Loucy (cell line): Measurements from ENCODE around the gene ADIPOR2.

Experiments used
- H2AFZ ChIP-seq: fragments of 200-600 bp; sonication (generic); 2 replicates; pipeline ENCODE4 v1.6.0; 2016; ENCODE audit warnings: antibody characterized with exemption, mild to moderate bottlenecking, low read length, moderate library complexity
- H3F3A ChIP-seq: fragments of 200-600 bp; 2 replicates; pipeline ENCODE4 v1.6.0; 2016; ENCODE audit warnings: antibody characterized with exemption, low read depth, mild to moderate bottlenecking
- H3K27me3 ChIP-seq: fragments of 200-600 bp; sonication (generic); 2 replicates; pipeline ENCODE4 v1.6.1; 2014; ENCODE audit warnings: low read length, mild to moderate bottlenecking; ENCODE audit not compliant: insufficient read depth, poor library complexity, severe bottlenecking
- H3K36me3 ChIP-seq: fragments of 200-600 bp; sonication (generic); 2 replicates; pipeline ENCODE4 v1.6.1; 2016; ENCODE audit warnings: low read length; ENCODE audit not compliant: insufficient read depth
- H3K4me1 ChIP-seq: fragments of 200-600 bp; sonication (generic); 2 replicates; pipeline ENCODE4 v1.5.1; 2014; ENCODE audit warnings: low read length, mild to moderate bottlenecking; ENCODE audit not compliant: insufficient read depth, poor library complexity, severe bottlenecking
- H3K4me2 ChIP-seq: fragments of 200-600 bp; sonication (generic); 2 replicates; pipeline ENCODE4 v1.6.0; 2014; ENCODE audit warnings: antibody characterized with exemption, low read length, low read depth, mild to moderate bottlenecking; ENCODE audit not compliant: poor library complexity, severe bottlenecking
- H3K4me3 ChIP-seq: fragments of 200-600 bp; sonication (generic); 2 replicates; pipeline ENCODE4 v1.5.1; 2014; ENCODE audit warnings: low read length, mild to moderate bottlenecking, mixed read lengths; ENCODE audit not compliant: poor library complexity, severe bottlenecking
- H3K79me2 ChIP-seq: fragments of 200-600 bp; sonication (generic); 2 replicates; pipeline ENCODE4 v1.6.1; 2014; ENCODE audit warnings: low read length; ENCODE audit not compliant: insufficient read depth
- H3K9ac ChIP-seq: fragments of 200-600 bp; sonication (generic); 2 replicates; pipeline ENCODE4 v1.6.0; 2014; ENCODE audit warnings: mild to moderate bottlenecking, low read depth, low read length, moderate library complexity; ENCODE audit not compliant: poor library complexity, severe bottlenecking
- H3K9me2 ChIP-seq: fragments of 200-600 bp; sonication (generic); replicated peaks from 2 replicates; pipeline ENCODE4 v1.6.1; 2016; ENCODE audit warnings: low read depth, low read length, mixed read lengths
- H3K9me3 ChIP-seq: fragments of 200-600 bp; sonication (generic); 2 replicates; pipeline ENCODE4 v1.6.1; 2014; ENCODE audit warnings: mild to moderate bottlenecking, antibody characterized with exemption, low read length, low read depth; ENCODE audit not compliant: insufficient read depth
- H4K20me1 ChIP-seq: fragments of 200-600 bp; sonication (generic); 2 replicates; pipeline ENCODE4 v1.6.0; 2014; ENCODE audit warnings: antibody characterized with exemption, low read length, mild to moderate bottlenecking; ENCODE audit not compliant: insufficient read depth, poor library complexity, severe bottlenecking
- EZH2phosphoT487 ChIP-seq: fragments of 200-600 bp; IDR thresholded peaks from 2 replicates; pipeline ENCODE4 v1.6.1; 2018; ENCODE audit warnings: antibody characterized with exemption, mild to moderate bottlenecking, moderate library complexity, borderline replicate concordance
- TF ChIP-seq, protein P1 (sequence below): fragments of 200-600 bp; sonication (generic); conservative IDR thresholded peaks from 2 replicates; pipeline ENCODE4 v1.5.1; 2014; ENCODE audit warnings: mild to moderate bottlenecking, antibody characterized with exemption, low read length

The ADIPOR2 gene

DNA sequence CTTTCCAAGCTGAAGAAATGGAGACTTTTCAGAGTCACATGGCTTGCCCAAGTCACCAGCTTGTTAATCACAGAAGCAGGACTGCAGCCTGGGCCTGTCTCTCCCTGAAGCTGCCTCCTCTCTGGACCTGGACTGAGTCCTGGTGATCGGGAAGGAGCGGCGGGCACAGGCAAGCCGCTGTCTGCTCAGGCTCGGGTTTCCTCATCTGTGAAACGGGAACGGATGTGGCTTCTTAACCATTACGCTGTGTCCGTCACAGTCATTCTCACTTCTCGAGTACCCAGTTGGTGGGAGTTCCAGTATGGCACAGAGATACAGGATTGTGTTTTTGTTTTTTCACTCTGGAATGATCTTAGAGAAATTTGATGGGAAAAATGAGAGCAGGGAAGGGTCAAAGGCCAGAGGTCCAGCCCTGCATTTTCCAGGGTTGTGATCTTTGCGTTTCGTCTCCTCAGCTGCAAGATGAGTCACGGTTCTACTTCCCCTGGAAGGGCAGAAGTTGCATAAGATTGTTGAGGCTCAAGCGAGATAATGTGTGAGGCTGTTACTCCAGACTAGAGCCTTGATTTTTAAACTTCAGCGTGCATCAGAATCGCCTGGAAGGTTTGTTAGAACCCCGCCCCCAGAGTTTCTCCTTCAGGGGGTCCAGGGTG is 121.9 kb downstream of the ADIPOR2 start:
- no peak overlapping the region for H3K4me3 ChIP-seq
- TF ChIP-seq EZH2phosphoT487 = no peak
- TF ChIP-seq, protein P1, sequence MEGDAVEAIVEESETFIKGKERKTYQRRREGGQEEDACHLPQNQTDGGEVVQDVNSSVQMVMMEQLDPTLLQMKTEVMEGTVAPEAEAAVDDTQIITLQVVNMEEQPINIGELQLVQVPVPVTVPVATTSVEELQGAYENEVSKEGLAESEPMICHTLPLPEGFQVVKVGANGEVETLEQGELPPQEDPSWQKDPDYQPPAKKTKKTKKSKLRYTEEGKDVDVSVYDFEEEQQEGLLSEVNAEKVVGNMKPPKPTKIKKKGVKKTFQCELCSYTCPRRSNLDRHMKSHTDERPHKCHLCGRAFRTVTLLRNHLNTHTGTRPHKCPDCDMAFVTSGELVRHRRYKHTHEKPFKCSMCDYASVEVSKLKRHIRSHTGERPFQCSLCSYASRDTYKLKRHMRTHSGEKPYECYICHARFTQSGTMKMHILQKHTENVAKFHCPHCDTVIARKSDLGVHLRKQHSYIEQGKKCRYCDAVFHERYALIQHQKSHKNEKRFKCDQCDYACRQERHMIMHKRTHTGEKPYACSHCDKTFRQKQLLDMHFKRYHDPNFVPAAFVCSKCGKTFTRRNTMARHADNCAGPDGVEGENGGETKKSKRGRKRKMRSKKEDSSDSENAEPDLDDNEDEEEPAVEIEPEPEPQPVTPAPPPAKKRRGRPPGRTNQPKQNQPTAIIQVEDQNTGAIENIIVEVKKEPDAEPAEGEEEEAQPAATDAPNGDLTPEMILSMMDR = no peak
- no peaks in the 10 kb centered on the region for H3F3A ChIP-seq
- no peaks in the 10 kb centered on the region for H3K36me3 ChIP-seq
- no peaks in the 10 kb centered on the region for H3K27me3 ChIP-seq
- peaks cover 34% of the 10 kb centered on the region for H3K4me1 ChIP-seq
- H3K79me2 ChIP-seq = peaks cover 16% of the 10 kb centered on the region; the same call in 1 of the 2 replicates
- H3K9me3 ChIP-seq = no peaks in the 10 kb centered on the region
- H3K4me2 ChIP-seq = peak overlapping the region; percentile 64
- H2AFZ ChIP-seq = no peak overlapping the region
- H3K9me2 ChIP-seq = no peaks in the 10 kb centered on the region
- no peak overlapping the region for H3K9ac ChIP-seq
- H4K20me1 ChIP-seq = no peaks in the 10 kb centered on the region

DNA sequence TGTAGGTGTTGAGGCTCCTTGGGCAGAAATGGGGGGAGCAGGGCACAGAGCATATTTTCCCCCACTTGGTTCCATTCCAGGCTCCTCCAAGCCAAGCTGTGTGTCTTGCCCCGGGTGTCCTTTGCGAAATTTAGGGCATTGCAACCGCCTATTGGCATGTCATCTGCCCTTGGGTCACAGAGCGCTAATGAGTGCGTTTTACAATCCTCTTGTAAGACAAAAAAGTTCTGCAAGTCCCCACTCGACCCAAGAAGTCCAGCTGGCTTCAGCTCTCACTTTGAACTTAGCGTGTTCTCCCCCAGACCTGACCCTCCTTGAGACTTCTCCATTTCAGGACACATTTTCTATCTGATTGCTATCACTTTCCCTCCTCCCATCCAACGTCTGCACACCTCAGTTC is 123.4 kb downstream of the ADIPOR2 start:
- H3K4me2 ChIP-seq = no peak overlapping the region
- H3F3A ChIP-seq = no peaks in the 10 kb centered on the region
- no peaks in the 10 kb centered on the region for H4K20me1 ChIP-seq
- no peak overlapping the region for H2AFZ ChIP-seq
- no peak for TF ChIP-seq EZH2phosphoT487
- TF ChIP-seq, protein P1 = no peak
- H3K4me3 ChIP-seq = no peak overlapping the region
- H3K4me1 ChIP-seq = peaks cover 19% of the 10 kb centered on the region
- no peaks in the 10 kb centered on the region for H3K36me3 ChIP-seq
- no peaks in the 10 kb centered on the region for H3K27me3 ChIP-seq
- H3K9me3 ChIP-seq = no peaks in the 10 kb centered on the region
- peaks cover 16% of the 10 kb centered on the region; the same call in 1 of the 2 replicates for H3K79me2 ChIP-seq
- H3K9me2 ChIP-seq = no peaks in the 10 kb centered on the region
- H3K9ac ChIP-seq = no peak overlapping the region

DNA sequence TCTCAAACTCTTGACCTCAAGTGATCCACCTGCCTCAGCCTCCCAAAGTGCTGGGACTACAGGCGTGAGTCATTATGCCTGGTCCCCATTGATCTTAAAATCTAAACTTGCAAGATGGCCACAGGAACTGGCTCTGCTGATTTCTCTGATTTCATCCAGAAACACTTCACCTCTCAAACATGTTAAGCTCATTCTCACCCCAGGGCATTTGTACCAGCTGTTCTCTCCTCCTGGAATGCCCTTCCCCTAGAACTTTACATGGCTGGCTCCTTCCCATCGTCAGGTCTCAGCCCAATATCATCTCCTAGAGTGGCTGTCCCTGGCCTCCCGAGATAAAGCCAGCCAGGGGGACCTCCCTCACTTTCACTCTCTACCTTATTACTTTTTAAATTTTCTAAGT is 124.2 kb downstream of the ADIPOR2 start:
- Histone ChIP-seq H3K9me3 (no peaks in the 10 kb centered on the region), H3K9ac (no peak overlapping the region), H3K4me1 (peaks cover 11% of the 10 kb centered on the region), H3K9me2 (no peaks in the 10 kb centered on the region), H3K36me3 (no peaks in the 10 kb centered on the region), H2AFZ (no peak overlapping the region), H3F3A (no peaks in the 10 kb centered on the region), H3K4me3 (no peak overlapping the region), H3K79me2 (peaks cover 13% of the 10 kb centered on the region; the same call in 1 of the 2 replicates), H3K27me3 (no peaks in the 10 kb centered on the region), H3K4me2 (no peak overlapping the region), H4K20me1 (no peaks in the 10 kb centered on the region)
- TF ChIP-seq EZH2phosphoT487 = no peak
- TF ChIP-seq, protein P1 = no peak
